Epidermal melanocyte (primary cell): ENCODE data around the gene SMG6.
"Not testable (repeated sequence)": the region's sequence is repeated elsewhere in the genome, so short reads cannot be mapped to it uniquely, and the experiment has no call there.

Experiments
- DNase-seq: peaks from one replicate; pipeline ENCODE4 v3.0.0; 2011; ENCODE audit warnings: low spot score; ENCODE audit not compliant: insufficient read length

SMG6 gene

GRCh38 chr17:2303204-2304188, at the start of gene SMG6, which contains the start of gene SRR:
TSS of gene SMG6 (minus strand) at chr17:2303785. CDS start at chr17:2303720, 65 bp downstream.
TSS of gene SRR (plus strand) at chr17:2303950. CDS start at chr17:2315561, 11,611 bp downstream.
- peak; percentile 98 for DNase-seq

DNA sequence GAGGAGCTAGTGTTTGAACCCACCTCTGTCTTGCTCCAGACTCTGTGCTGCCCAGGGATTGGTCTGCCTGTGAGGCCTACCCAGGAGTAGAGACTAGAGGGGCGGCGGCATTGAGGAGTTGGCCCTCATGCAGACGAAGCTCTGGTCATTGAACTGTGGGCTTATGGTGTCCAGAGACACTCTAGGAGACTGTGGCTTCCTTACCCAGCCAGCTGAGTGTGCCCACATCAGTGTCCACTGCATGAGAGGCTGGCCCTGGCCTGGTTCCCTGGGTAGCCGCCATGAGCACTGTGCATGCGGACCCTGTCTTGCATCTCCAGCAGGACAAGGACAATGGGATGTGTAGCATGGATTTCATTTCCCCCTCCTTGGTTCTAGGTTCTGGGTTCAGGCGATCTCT, 47.7 kb upstream of the SMG6 start:
- no peak for DNase-seq

DNA sequence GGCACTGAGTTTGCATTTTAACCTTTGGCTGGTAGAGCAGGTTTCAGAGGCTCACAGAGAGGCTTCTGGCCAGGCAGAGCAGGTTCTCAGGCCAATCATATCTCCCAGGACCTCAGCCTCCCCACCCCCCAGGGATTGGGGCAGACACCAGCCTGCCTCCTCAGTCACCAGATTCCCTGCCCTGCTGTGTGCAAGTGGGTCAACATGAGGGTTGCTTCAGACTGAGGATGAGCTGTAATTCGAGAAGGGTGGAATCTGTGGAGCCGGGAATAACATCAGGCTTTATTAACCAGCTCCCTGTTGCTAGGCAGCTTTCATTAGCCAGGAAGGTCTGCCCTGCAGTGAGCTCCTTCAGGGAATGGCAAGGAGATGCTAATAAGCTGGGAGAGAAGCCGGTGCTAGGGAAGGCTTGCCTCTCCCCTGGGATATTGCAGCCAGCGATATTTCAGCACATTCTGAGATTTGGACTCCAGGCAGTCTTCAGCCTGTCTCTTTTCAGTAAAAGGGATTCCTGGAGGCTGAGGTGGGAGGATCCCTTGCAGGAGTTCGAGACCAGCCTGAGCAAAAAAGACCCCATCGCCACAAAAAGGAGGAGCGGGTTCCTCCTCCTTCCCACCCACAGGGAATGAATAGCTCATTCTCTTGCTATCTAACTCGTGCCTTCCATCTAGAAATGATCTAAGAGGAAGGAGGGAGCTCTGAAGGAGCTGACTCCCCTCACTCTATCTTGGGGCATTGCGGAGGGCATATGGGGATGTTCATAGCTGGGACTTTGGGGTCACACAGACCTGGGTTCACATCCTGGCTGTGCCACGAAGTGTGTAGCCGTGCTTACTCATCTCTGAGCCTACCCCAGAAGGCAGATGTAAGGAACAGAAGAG, 44.5 kb upstream of the SMG6 start:
- DNase-seq: peak; percentile 91

DNA sequence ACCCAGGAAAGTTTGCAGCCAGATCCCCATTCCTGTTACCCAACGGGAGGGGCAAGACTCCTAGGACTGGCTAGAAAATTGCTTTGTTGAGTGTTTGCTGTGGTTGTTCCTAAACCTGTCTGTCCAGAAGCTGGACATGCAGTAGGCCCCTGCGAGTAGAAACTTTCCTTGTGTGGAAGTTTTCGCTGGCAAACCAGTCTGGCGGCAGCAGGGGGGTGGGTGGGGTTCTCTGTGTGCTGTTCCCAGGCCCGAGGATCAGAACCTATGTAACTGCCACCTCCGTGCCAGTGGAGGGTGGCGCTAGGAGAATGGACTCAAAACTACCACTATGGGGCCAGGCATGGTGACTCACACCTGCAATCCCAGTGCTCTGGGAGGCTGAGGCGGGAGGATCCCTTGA, 42.9 kb upstream of the SMG6 start:
- no peak for DNase-seq

GRCh38 chr17:2344528-2344927, 40.9 kb upstream of the SMG6 start:
- DNase-seq: no peak

DNA sequence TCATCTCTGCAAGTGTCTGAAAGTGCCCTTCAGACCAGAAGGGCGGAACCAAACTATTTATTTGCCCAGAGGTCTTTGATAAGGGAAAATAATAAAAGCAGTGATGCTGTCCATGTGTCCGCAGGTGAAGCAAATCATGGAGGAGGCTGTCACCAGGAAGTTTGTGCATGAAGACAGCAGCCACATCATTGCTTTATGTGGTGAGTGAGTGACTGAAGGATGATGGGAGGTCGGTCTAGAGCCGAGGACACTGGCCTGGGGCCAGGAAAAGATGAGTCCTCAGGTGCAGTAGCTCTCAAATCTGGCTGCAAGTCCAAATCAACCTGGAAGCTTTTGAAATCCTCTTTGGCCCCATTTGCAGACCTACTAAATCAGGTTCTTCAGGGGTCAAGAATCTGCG, 39.8 kb upstream of the SMG6 start:
- no peak for DNase-seq

GRCh38 chr17:2338315-2338657, 34.7 kb upstream of the SMG6 start:
- DNase-seq: no peak

DNA sequence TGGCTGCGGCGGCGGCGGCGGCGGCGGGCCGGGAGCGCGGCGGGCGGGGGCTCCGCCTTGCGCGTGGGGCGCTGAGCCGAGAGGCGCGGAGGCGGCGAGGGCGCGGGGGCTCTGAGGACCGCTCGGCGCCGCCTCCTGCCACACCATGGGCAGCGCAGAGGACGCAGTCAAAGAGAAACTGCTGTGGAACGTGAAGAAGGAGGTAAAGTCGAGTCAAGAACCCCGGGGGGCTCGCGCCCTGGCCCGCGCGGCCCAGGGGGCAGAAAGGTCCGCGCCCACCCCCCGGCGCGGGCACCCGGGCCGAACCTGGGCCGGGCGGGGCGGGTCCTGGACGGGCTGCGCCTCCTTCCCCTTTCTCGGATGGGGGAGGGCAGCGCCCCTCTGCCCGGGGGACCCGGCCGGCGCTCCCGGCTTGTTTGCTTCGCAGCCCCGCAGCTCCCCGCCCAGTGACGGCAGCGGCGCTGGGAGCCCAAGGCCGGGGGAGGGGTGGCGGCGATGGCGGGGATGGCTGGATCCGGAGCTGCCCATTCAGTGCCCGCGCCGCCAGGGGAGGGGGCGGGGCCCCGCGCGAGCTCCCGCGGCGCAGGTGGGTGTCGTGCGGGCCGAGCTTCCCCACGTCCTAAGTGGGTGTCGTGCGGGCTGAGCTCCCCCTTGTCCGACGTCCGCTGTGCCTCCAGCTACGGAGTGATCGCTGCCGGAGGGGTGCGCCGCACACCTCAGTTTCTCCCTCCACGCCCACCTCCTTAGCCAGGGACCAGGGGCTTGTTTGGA, 34.1 kb upstream of the SMG6 start:
- peak; percentile 67 for DNase-seq

GRCh38 chr17:2336852-2337543, 33.4 kb upstream of the SMG6 start, which contains the start of gene SGSM2:
TSS of gene SGSM2 (plus strand) at chr17:2337501. CDS start at chr17:2337689, 188 bp downstream.
- DNase-seq: peak; percentile 71

DNA sequence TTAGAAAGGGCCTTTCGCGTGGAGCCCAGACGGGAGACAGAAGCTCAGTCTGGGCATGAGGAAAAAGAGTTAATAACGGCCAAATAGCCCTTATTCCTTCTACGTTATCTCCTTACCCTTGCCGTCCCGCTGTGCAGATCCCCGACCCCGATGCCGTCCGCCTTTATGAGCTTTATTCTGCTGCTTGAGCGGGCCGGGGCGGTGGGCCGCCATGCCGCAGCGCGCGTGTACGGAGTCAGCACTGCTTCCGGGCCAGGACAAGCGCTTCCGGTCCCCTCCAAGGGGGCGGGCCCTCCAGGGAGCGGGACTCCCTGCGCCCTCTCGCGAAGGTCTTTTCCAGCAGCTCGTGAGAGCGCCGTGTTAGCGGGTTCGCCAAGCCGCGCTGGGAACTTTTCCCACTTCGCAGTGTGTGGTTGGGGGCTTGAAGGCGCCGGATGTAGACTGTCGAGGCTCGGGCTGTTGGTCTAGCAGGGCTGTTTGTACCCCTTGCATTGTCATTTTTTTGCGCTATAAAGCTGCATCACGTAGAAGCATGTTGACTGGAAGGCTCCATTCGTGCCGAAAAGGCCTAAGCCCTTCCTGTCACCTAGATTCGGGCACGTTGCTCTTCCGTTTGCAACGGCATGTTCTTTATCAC, 32.7 kb upstream of the SMG6 start, which contains the start of gene TSR1:
Gene TSR1 (minus strand): TSS at position 243 of the 637 bp plus-strand sequence. CDS start 30 bp downstream, at position 213.
- peak; percentile 99 for DNase-seq

DNA sequence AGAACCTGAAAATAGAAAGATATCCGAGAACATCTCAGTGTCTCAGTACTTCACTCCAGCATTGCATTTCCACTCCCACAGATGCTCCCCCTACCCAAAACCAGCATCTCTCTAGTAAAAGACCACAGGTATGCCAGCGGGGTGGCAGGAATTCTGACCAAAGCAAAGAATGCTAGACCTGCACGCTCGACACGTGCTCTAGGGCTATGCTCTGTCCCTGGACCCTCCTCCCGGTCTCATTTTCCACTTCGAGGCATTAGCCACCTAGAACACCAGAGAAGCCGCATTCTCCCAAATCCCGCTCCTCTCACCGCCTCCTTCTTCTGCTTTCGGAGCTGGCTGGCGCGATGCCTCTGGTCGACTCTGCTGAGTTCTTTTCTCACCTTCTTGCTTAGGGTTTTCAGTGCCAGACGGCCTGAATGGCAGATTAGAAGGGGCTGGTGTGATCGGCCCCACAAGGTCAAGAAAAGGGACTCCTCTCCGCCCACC, 32.2 kb upstream of the SMG6 start:
- DNase-seq: no peak

- no peak for DNase-seq
Observed at GRCh38 chr17:2331303-2331702, 27.7 kb upstream of the SMG6 start.

- DNase-seq: no peak
Observed at GRCh38 chr17:2323629-2324314, 20.2 kb upstream of the SMG6 start.

GRCh38 chr17:2321399-2321798, 17.8 kb upstream of the SMG6 start:
- DNase-seq: no peak

DNA sequence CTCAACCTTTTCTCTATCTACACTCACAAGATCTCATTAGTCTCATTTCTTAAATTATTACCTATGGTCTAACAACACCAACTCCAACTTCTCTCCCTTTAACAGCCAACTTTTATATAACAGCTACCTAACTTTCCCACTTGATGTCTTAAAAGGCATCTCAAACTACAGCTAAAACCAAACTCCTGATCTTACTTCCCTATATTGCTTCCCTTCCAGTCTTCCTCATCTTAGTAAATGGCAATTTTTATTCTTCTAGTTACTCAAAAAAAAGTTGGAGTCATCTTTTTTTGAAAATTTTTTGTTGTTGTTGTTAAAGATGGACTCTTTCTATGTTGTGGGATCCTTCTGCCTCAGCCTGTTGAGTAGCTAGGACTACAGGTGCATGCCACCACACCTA, 15.5 kb upstream of the SMG6 start:
- no peak for DNase-seq

- no peak for DNase-seq
Observed at GRCh38 chr17:2317796-2318195, 14.2 kb upstream of the SMG6 start.

DNA sequence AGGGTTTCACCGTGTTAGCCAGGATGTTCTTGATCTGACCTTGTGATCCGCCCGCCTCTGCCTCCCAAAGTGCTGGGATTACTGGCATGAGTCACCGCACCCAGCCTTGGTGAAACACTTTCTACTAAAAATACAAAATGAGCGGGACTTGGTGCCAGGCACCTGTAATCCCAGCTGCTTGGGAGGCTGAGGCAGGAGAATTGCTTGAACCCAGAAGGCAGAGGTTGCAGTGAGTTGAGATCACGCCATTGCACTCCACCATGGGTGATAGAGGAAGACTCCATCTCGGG, 13.3 kb upstream of the SMG6 start:
- not testable (repeated sequence) for DNase-seq

- no peak for DNase-seq
Observed at GRCh38 chr17:2312736-2313135, 9.2 kb upstream of the SMG6 start.
